Astrocyte of the cerebellum (primary cell): ENCODE results near the gene EIF4G1.

ENCODE experiments used
- DNase-seq: peaks from one replicate; pipeline ENCODE4 v3.0.0-alpha.2; 2011; ENCODE audit warnings: low read depth
- H3K4me3 ChIP-seq: 2 replicates; pipeline ENCODE4 v1.5.1; 2011; ENCODE audit warnings: mild to moderate bottlenecking, low read depth, low read length, moderate library complexity
- in situ Hi-C: cut with HindIII; loops from 2 replicates; pipeline ENCODE4 v1.10.0; 2017; ENCODE audit warnings: low sequenced_read_pairs
- TF ChIP-seq, protein P1 (sequence below): IDR thresholded peaks from 2 replicates; pipeline ENCODE4 v1.5.1; 2012; ENCODE audit warnings: low read length, low read depth, moderate library complexity, mild to moderate bottlenecking; ENCODE audit errors: missing control alignments

The EIF4G1 gene

DNA sequence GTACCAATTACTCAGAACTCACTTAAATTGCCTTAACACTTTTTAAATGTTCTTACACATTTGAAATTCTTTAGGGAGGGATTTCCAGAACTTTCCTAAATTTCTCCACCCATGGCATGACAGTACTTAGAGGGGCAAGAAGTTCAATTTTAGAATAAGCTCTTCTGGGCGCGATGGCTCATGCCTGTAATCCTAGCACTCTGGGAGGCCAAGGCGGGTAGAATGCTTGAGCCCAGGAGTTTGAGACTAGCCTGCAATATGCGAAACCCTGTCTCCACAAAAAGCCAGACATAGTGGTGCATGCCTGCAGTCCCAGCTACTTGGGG, 33.6 kb downstream of the EIF4G1 start:
- H3K4me3 ChIP-seq = no peak overlapping the region
- in situ Hi-C loops = no loop called here
- TF ChIP-seq, protein P1, sequence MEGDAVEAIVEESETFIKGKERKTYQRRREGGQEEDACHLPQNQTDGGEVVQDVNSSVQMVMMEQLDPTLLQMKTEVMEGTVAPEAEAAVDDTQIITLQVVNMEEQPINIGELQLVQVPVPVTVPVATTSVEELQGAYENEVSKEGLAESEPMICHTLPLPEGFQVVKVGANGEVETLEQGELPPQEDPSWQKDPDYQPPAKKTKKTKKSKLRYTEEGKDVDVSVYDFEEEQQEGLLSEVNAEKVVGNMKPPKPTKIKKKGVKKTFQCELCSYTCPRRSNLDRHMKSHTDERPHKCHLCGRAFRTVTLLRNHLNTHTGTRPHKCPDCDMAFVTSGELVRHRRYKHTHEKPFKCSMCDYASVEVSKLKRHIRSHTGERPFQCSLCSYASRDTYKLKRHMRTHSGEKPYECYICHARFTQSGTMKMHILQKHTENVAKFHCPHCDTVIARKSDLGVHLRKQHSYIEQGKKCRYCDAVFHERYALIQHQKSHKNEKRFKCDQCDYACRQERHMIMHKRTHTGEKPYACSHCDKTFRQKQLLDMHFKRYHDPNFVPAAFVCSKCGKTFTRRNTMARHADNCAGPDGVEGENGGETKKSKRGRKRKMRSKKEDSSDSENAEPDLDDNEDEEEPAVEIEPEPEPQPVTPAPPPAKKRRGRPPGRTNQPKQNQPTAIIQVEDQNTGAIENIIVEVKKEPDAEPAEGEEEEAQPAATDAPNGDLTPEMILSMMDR = no peak
- no peak for DNase-seq

DNA sequence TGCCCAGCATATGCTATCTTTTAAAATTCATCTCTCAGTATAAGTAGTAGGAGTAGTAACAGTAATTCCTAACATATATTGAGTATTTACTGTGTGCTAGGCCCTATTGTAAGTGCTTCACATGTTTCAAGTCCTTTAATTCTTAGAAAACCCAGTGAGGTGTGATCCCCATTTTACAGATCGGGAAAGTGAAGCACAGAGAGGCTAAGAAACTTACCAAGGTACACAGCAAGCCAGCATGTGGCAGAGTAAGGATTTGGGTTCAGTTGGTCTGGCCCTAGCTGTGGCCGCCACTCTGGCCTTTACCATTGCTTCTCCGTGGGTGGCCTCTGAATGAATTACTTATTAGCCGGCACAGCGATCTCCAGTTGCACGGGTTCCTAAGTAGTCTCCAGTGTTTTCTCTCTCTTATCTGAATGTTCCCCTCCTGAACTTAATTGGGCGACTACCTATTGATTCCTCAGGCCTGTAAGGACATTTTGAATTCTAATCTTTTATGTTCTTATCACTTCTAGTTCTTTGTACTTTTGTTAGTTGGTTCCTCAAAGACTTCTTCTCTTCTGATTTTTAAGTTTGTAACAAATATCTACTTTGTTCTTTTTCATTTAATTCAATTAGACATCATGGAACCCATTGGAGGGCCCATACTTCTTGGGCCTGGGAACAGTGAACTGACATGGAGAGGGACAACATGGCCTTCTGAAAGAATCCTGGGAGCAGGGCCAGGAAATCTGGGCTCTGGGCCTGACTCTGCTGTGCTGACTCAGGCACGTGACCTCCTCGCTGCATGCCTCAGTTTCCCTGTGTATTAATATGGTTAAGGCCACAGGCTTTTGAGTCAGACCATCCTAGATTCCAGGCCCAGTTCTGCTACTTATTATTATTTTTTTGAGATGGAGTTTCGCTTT, 35.4 kb downstream of the EIF4G1 start:
- DNase-seq = no peak
- in situ Hi-C loops = no loop called here
- no peak overlapping the region for H3K4me3 ChIP-seq
- TF ChIP-seq, protein P1 = no peak

DNA sequence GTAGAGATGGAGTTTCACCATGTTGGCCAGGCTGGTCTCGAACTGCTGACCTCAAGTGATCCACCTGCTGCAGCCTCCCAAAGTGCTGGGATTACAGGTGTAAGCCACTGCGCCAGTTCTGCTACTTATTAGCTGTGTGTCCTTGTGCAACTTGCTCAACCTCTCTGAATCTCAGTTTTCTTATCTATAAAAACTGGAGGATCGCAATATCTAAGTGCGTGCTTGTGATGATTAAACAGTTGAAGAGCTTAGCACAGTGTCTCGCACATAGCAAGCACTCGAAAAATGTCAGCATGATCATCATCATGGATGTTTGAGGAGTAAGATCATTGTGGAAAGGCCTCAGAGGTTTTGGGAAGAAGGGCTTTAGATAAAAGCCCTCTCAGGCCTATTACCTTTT, 36.2 kb downstream of the EIF4G1 start:
- no peak overlapping the region for H3K4me3 ChIP-seq
- no peak for DNase-seq
- in situ Hi-C loops = no loop called here
- TF ChIP-seq, protein P1 = no peak

DNA sequence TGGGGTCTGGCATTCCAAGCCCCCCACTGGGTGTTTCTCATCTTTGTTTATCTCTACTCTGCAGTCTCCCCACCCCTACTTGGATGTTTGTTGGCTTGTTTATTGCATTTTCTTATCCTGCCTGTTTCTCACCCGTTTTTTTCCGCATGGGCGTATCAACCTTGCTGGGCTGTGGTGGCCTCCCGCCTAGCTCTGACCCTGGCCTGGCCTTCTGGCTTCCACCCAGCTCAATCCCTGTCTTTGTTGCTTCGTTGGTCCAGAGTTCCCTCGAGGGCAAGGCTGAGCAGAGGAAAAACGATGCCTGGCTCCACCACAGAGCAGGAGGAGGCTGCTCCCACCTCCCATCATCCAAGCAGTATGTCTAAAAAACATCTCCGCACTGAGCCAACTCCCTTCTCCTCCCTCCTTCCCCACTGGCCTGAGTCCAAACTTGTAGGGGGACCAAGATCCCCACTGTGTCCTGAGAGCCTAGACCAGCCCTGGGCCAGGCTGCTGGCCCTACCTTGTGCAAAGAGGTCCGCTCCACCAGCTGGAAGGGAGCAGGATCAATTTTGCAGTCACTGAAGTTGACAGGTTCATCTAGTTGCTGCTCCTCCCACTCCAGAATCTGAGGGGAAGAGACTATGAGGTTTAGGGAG, 37.2 kb downstream of the EIF4G1 start:
- no peak overlapping the region for H3K4me3 ChIP-seq
- in situ Hi-C loops = no loop called here
- TF ChIP-seq, protein P1 = no peak
- no peak for DNase-seq

DNA sequence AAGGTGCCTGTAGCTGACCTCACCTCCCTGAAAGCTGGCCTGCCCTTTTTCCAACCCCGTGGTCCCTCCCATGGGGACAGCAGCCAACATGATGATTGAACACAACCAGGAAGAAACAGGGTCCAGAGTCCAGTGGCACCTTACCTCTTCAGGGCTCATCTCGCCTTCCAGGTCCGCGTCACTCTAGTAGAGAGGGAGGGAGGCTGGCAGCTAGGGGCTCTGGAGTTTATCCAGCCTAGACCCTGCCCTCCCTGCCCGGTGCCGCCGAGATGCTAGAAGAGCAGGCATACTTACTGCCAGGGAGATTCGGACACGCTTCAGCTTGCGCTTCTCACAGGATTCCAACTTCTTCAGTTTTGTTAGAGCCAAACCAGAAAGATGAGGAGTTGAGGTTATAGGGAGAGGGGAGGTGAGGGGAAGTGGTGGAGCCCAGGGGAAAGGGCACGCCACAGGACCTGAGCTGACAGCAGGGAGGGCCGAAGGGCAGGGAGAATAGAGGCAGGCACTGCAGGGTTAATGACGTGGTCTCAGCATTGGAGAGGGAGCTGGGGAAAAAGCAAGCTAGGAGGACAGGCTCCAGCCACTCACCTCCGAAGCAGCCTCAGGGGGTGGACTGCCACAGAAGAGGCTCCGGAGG, 37.9 kb downstream of the EIF4G1 start:
- no peak for DNase-seq
- in situ Hi-C loops = no loop called here
- TF ChIP-seq, protein P1 = no peak
- no peak overlapping the region for H3K4me3 ChIP-seq

DNA sequence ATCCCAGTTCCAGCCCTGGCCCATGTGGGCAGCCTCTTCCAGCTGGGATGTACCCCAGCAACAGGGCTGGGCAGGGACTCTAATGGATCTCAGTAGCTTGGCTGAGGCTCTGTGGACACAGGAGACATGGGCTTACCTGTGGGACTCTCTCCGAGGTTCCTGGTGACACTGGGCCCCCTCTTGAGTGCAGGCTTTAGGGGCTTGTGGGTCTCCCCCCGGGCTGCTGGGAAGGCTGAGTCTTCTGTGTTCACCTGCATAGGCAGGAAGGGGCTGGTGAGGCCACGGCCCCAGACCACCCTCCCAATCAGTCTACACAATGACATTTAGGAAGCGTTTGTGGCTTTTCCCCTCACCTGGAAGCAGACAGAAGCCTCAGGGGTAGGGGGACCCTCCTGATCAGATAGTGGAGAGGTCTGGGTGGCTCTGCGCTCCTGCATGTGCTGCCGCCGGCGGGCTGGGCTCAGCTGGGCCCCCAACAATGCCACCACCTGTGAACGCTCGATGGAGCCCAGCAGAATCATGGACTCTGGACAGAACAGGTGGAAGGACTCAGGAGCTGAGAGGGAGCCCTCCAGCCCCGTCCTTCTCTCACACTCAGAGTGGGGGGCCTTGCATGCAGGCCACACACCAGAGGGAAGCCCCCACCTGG, 38.6 kb downstream of the EIF4G1 start:
- in situ Hi-C loops = no loop called here
- no peak for DNase-seq
- TF ChIP-seq, protein P1 = no peak
- H3K4me3 ChIP-seq = no peak overlapping the region
